Keratinocyte (primary cell): ENCODE data around the gene NDUFAF8. TPM values are rescaled to one million over a fixed set of nuclear protein-coding genes. Genes with fewer than 3 reads are reported as not detected.

Source experiments
- DNase-seq: peaks from one replicate; pipeline ENCODE4 v3.0.0-alpha.2; 2011; ENCODE audit warnings: low read depth, missing footprints, low spot score
- FAIRE-seq: peaks from 2 replicates; lab custom pipeline; 2011; peaks lifted over from hg19 to GRCh38; lab: Jason Lieb, UNC
- H2AFZ ChIP-seq: 2 replicates; pipeline ENCODE4 v1.6.0; 2012; ENCODE audit warnings: low read length, control low read depth, inconsistent platforms; ENCODE audit not compliant: control insufficient read depth
- H3K27ac ChIP-seq: 2 replicates; pipeline ENCODE4 v1.5.1; 2011; ENCODE audit warnings: low read length; ENCODE audit not compliant: control insufficient read depth, insufficient read depth
- H3K27me3 ChIP-seq: 3 replicates; pipeline ENCODE4 v1.6.0; 2011; ENCODE audit warnings: low read length; ENCODE audit not compliant: control insufficient read depth, insufficient read depth; ENCODE audit errors: extremely low read depth
- H3K36me3 ChIP-seq, 2 experiments: 2 replicates in 1 of 2; 3 replicates in 1 of 2; pipeline ENCODE4 v1.5.1; 2011; ENCODE audit warnings: low read length in 2 of 2, mild to moderate bottlenecking in 1 of 2; ENCODE audit not compliant: control insufficient read depth in 2 of 2, insufficient read depth in 2 of 2; ENCODE audit errors: extremely low read depth in 1 of 2
- H3K4me1 ChIP-seq: 3 replicates; pipeline ENCODE4 v1.5.1; 2011; ENCODE audit warnings: low read length; ENCODE audit not compliant: control insufficient read depth, insufficient read depth; ENCODE audit errors: extremely low read depth
- H3K4me2 ChIP-seq: 3 replicates; pipeline ENCODE4 v1.6.0; 2011; ENCODE audit warnings: low read depth, low read length; ENCODE audit not compliant: control insufficient read depth, insufficient read depth; ENCODE audit errors: extremely low read depth
- H3K4me3 ChIP-seq, 3 experiments: fragments of 200-600 bp in 1 of 3; sonication (generic) in 1 of 3; 2 replicates in 2 of 3; 3 replicates in 1 of 3; pipeline ENCODE4 v1.5.1; 2011 to 2016; ENCODE audit warnings: low read length in 3 of 3, mild to moderate bottlenecking in 3 of 3, control low read depth in 2 of 3, inconsistent platforms in 1 of 3, low read depth in 1 of 3, mixed read lengths in 1 of 3, mixed run types in 1 of 3, moderate library complexity in 1 of 3; ENCODE audit not compliant: control insufficient read depth in 2 of 3, insufficient read depth in 2 of 3; ENCODE audit errors: extremely low read depth in 1 of 3
- H3K79me2 ChIP-seq: 2 replicates; pipeline ENCODE4 v1.6.0; 2012; ENCODE audit warnings: low read length; ENCODE audit not compliant: control insufficient read depth, insufficient read depth
- H3K9ac ChIP-seq: 3 replicates; pipeline ENCODE4 v1.6.0; 2011; ENCODE audit warnings: low read length; ENCODE audit not compliant: control insufficient read depth, insufficient read depth; ENCODE audit errors: extremely low read depth
- H3K9me1 ChIP-seq: 3 replicates; pipeline ENCODE4 v1.6.0; 2011; ENCODE audit warnings: low read length; ENCODE audit not compliant: control insufficient read depth, insufficient read depth; ENCODE audit errors: extremely low read depth
- H3K9me3 ChIP-seq: 2 replicates; pipeline ENCODE4 v1.5.1; 2012; ENCODE audit warnings: low read depth, low read length; ENCODE audit not compliant: control insufficient read depth
- H4K20me1 ChIP-seq: 3 replicates; pipeline ENCODE4 v1.6.0; 2011; ENCODE audit warnings: low read length; ENCODE audit not compliant: control insufficient read depth, insufficient read depth; ENCODE audit errors: extremely low read depth
- EZH2 ChIP-seq: IDR thresholded peaks from one replicate; pipeline ENCODE4 v1.6.1; 2012; ENCODE audit warnings: inconsistent platforms, mild to moderate bottlenecking, low read length, moderate library complexity
- dilution Hi-C: fragments of 300-500 bp; cut with MboI; formaldehyde crosslinking; loops from one replicate; pipeline ENCODE4 v1.7.0; 2020; ENCODE audit warnings: low sequenced_read_pairs; ENCODE audit not compliant: extremely low pct_ligation_motif_present
- polyA plus RNA-seq, 5 experiments: library from polyadenylated mRNA; depleted of rRNA in 3 of 5; stranded (reverse) in 3 of 5; stranded (forward) in 1 of 5; unstranded in 1 of 5; fragments of >200 nt; gene quantifications; 1 replicate in 1 of 5; 2 replicates in 3 of 5; 3 replicates in 1 of 5; pipeline versions ENCODE4 v1.2.1 to v1.2.3, GENCODE V29; 2011 to 2012; ENCODE audit warnings: missing spikeins in 2 of 5, low read depth in 1 of 5, low replicate concordance in 1 of 5
- TF ChIP-seq, protein P1 (sequence below), 3 experiments: IDR thresholded peaks in 1 of 3; conservative IDR thresholded peaks in 1 of 3; optimal IDR thresholded peaks in 1 of 3; 2 replicates in 2 of 3; 3 replicates in 1 of 3; pipeline versions ENCODE3 to v1.5.1; 2011; ENCODE audit warnings: low read length in 3 of 3, mild to moderate bottlenecking in 3 of 3, moderate library complexity in 2 of 3, control low read depth in 1 of 3, inconsistent platforms in 1 of 3; ENCODE audit not compliant: insufficient read depth in 2 of 3; ENCODE audit errors: extremely low read depth in 1 of 3

Gene NDUFAF8
- polyA plus RNA-seq, 1 donor (not counting 4 experiments of a cell fraction or from before 2014, with no cell fraction given), result 171 TPM

GRCh38 chr17:81252987-81253329 is 13.8 kb downstream of the NDUFAF8 start:
- dilution Hi-C loops, result no loop called here
- no peak overlapping the region for H3K9ac ChIP-seq
- H4K20me1 ChIP-seq, result peaks cover 12% of the 10 kb centered on the region
- H3K4me1 ChIP-seq, result peaks cover 14% of the 10 kb centered on the region
- H3K27me3 ChIP-seq, result no peaks in the 10 kb centered on the region
- H3K4me3 ChIP-seq, result no peak overlapping the region
- TF ChIP-seq, protein P1, sequence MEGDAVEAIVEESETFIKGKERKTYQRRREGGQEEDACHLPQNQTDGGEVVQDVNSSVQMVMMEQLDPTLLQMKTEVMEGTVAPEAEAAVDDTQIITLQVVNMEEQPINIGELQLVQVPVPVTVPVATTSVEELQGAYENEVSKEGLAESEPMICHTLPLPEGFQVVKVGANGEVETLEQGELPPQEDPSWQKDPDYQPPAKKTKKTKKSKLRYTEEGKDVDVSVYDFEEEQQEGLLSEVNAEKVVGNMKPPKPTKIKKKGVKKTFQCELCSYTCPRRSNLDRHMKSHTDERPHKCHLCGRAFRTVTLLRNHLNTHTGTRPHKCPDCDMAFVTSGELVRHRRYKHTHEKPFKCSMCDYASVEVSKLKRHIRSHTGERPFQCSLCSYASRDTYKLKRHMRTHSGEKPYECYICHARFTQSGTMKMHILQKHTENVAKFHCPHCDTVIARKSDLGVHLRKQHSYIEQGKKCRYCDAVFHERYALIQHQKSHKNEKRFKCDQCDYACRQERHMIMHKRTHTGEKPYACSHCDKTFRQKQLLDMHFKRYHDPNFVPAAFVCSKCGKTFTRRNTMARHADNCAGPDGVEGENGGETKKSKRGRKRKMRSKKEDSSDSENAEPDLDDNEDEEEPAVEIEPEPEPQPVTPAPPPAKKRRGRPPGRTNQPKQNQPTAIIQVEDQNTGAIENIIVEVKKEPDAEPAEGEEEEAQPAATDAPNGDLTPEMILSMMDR (optimal IDR thresholded peaks at IDR 0.05 in 1 of 3, IDR thresholded peaks at IDR 0.05 in 1 of 3, conservative IDR thresholded peaks at IDR 0.05 in 1 of 3; ENCODE audit: extremely low read depth in 1 of 3, insufficient read depth in 2 of 3, low read length in 3 of 3), result no peak
- TF ChIP-seq EZH2, result no peak
- no peak overlapping the region for H3K27ac ChIP-seq
- no peak overlapping the region for H3K4me2 ChIP-seq
- peaks cover 12 to 22% of the 10 kb centered on the region in 2 experiments for H3K36me3 ChIP-seq
- no peaks in the 10 kb centered on the region for H3K9me1 ChIP-seq
- no peaks in the 10 kb centered on the region for H3K9me3 ChIP-seq
- H2AFZ ChIP-seq, result no peak overlapping the region
- peaks cover 4% of the 10 kb centered on the region for H3K79me2 ChIP-seq
- DNase-seq, result no peak
- FAIRE-seq, result no peak

GRCh38 chr17:81253358-81254131 is 14.4 kb downstream of the NDUFAF8 start:
- Histone ChIP-seq H3K4me2 (no peak overlapping the region), H3K79me2 (peaks cover 4% of the 10 kb centered on the region), H3K27ac (no peak overlapping the region), H3K9ac (no peak overlapping the region), H4K20me1 (peaks cover 12% of the 10 kb centered on the region), H3K9me1 (no peaks in the 10 kb centered on the region), H3K4me3 (no peak overlapping the region), H3K4me1 (peaks cover 14% of the 10 kb centered on the region), H3K9me3 (no peaks in the 10 kb centered on the region), H2AFZ (no peak overlapping the region), H3K36me3 (peaks cover 12 to 27% of the 10 kb centered on the region in 2 experiments), H3K27me3 (no peaks in the 10 kb centered on the region)
- FAIRE-seq (peak; percentile 86), DNase-seq (no peak)
- TF ChIP-seq EZH2, result no peak
- TF ChIP-seq, protein P1 (optimal IDR thresholded peaks at IDR 0.05 in 1 of 3, IDR thresholded peaks at IDR 0.05 in 1 of 3, conservative IDR thresholded peaks at IDR 0.05 in 1 of 3; ENCODE audit: extremely low read depth in 1 of 3, insufficient read depth in 2 of 3, low read length in 3 of 3), result peak; percentile 71 to 96 (median 75)
- dilution Hi-C loops, result no loop called here
